SK-N-SH (cell line): ENCODE data around the gene MAP3K7. TPM values are rescaled to one million over a fixed set of nuclear protein-coding genes. Genes with fewer than 3 reads are reported as not detected.

ENCODE experiments used
- CTCF ChIA-PET: fragments of 300-600, 350-600 bp; formaldehyde crosslinking; extraction: SDS; loops from one replicate; lab custom pipeline; 2021; lab: Yijun Ruan, JAX
- POLR2A ChIA-PET: fragments of 350-600 bp; sonication (Branson Sonifier 250); formaldehyde crosslinking; extraction: SDS; loops from one replicate; lab custom pipeline; 2020; ENCODE audit warnings: antibody characterized with exemption, inconsistent platforms; lab: Yijun Ruan, JAX
- DNase-seq: peaks from one replicate; pipeline ENCODE4 v3.0.0; 2012
- H2AFZ ChIP-seq: fragments of 200-600 bp; sonication (generic); 2 replicates; pipeline ENCODE4 v1.8.1; 2016; ENCODE audit warnings: antibody characterized with exemption, mild to moderate bottlenecking, low read depth
- H3F3A ChIP-seq: fragments of 200-600 bp; sonication (generic); replicated peaks from 2 replicates; pipeline ENCODE3; 2016; ENCODE audit warnings: antibody characterized with exemption, mild to moderate bottlenecking; ENCODE audit not compliant: insufficient read depth
- H3K27ac ChIP-seq, 2 experiments: fragments of 200-500 bp in 1 of 2; fragments of 200-600 bp in 1 of 2; sonication (Bioruptor generic) in 1 of 2; sonication (generic), shearing (Covaris generic) in 1 of 2; 2 replicates each; pipeline versions ENCODE4 v1.5.1 to v1.6.1; 2014 to 2016; ENCODE audit warnings: low read depth in 2 of 2, inconsistent platforms in 1 of 2, low read length in 1 of 2, mild to moderate bottlenecking in 1 of 2, mixed read lengths in 1 of 2
- H3K27me3 ChIP-seq: fragments of 200-600 bp; sonication (generic), shearing (Covaris generic); 2 replicates; pipeline ENCODE4 v1.6.1; 2016; ENCODE audit warnings: mixed run types; ENCODE audit not compliant: insufficient read depth
- H3K36me3 ChIP-seq, 2 experiments: fragments of 200-500 bp in 1 of 2; fragments of 200-600 bp in 1 of 2; sonication (Bioruptor generic) in 1 of 2; sonication (generic) in 1 of 2; replicated peaks in 1 of 2; 2 replicates each; pipeline versions ENCODE3 to v1.5.1; 2014 to 2016; ENCODE audit warnings: low read length in 1 of 2, mild to moderate bottlenecking in 1 of 2; ENCODE audit not compliant: insufficient read depth in 2 of 2, control insufficient read depth in 1 of 2
- H3K4me1 ChIP-seq, 2 experiments: fragments of 200-500 bp in 1 of 2; fragments of 200-600 bp in 1 of 2; sonication (Bioruptor generic) in 1 of 2; sonication (generic), shearing (Covaris generic) in 1 of 2; 2 replicates each; pipeline versions ENCODE4 v1.5.1 to v1.6.1; 2014 to 2016; ENCODE audit warnings: low read depth in 1 of 2, low read length in 1 of 2, mixed run types in 1 of 2; ENCODE audit not compliant: insufficient read depth in 2 of 2, control insufficient read depth in 1 of 2
- H3K4me2 ChIP-seq: fragments of 200-600 bp; sonication (generic), shearing (Covaris generic); 2 replicates; pipeline ENCODE4 v1.6.1; 2017; ENCODE audit warnings: mixed run types
- H3K4me3 ChIP-seq, 2 experiments: fragments of 200-500 bp in 1 of 2; fragments of 200-600 bp in 1 of 2; sonication (Bioruptor generic) in 1 of 2; sonication (generic), shearing (Covaris generic) in 1 of 2; 2 replicates each; pipeline versions ENCODE4 v1.5.1 to v1.8.1; 2014 to 2016; ENCODE audit warnings: low read depth in 2 of 2, inconsistent platforms in 1 of 2, low read length in 1 of 2, mild to moderate bottlenecking in 1 of 2, mixed read lengths in 1 of 2, moderate library complexity in 1 of 2
- H3K79me2 ChIP-seq: fragments of 200-600 bp; sonication (generic); 2 replicates; pipeline ENCODE4 v1.8.1; 2017; ENCODE audit warnings: mild to moderate bottlenecking; ENCODE audit not compliant: insufficient read depth
- H3K9ac ChIP-seq: fragments of 200-600 bp; sonication (generic); 2 replicates; pipeline ENCODE4 v1.6.1; 2017; ENCODE audit warnings: mixed run types
- H3K9me2 ChIP-seq: fragments of 200-600 bp; sonication (generic); 2 replicates; pipeline ENCODE4 v1.6.1; 2017; ENCODE audit warnings: mixed run types
- H3K9me3 ChIP-seq: fragments of 200-600 bp; sonication (generic); 2 replicates; pipeline ENCODE4 v1.6.1; 2017; ENCODE audit warnings: mixed run types, mild to moderate bottlenecking, moderate library complexity
- H4K20me1 ChIP-seq: fragments of 200-600 bp; sonication (generic); 2 replicates; pipeline ENCODE4 v1.6.1; 2017; ENCODE audit warnings: mild to moderate bottlenecking, mixed run types; ENCODE audit not compliant: insufficient read depth
- ELF1 ChIP-seq: IDR thresholded peaks from 2 replicates; pipeline ENCODE4 v1.4.0; 2012
- EP300 ChIP-seq, 2 experiments: IDR thresholded peaks; 2 replicates each; pipeline versions ENCODE4 v1.4.0 to v1.6.1; 2012; ENCODE audit warnings: borderline replicate concordance in 1 of 2, low read depth in 1 of 2, low read length in 1 of 2
- EZH2phosphoT487 ChIP-seq: fragments of 200-600 bp; sonication (generic); IDR thresholded peaks from 2 replicates; pipeline ENCODE4 v1.6.1; 2017; ENCODE audit warnings: low read depth, mixed run types, mild to moderate bottlenecking, antibody characterized with exemption, moderate library complexity, borderline replicate concordance
- FOSL2 ChIP-seq: IDR thresholded peaks from 2 replicates; pipeline ENCODE4 v1.4.0; 2012; ENCODE audit warnings: low read depth, mild to moderate bottlenecking, moderate library complexity, borderline replicate concordance
- FOXJ3 ChIP-seq: sonication (generic); formaldehyde crosslinking; IDR thresholded peaks from 2 replicates; pipeline ENCODE4 v1.5.1; 2020; ENCODE audit warnings: mild to moderate bottlenecking, missing genetic modification reagents
- GABPA ChIP-seq: IDR thresholded peaks from 2 replicates; pipeline ENCODE4 v1.4.0; 2012; ENCODE audit warnings: low read depth, mild to moderate bottlenecking
- GATA2 ChIP-seq: sonication (generic); formaldehyde crosslinking; IDR thresholded peaks from 2 replicates; pipeline ENCODE4 v1.5.0; 2020; ENCODE audit warnings: mild to moderate bottlenecking, missing genetic modification reagents
- JUND ChIP-seq: IDR thresholded peaks from 2 replicates; pipeline ENCODE4 v1.4.0; 2012
- MAX ChIP-seq: IDR thresholded peaks from 2 replicates; pipeline ENCODE4 v1.4.0; 2012; ENCODE audit warnings: low read depth
- MEF2A ChIP-seq: IDR thresholded peaks from 2 replicates; pipeline ENCODE4 v1.4.0; 2012; ENCODE audit warnings: low read depth, borderline replicate concordance
- MXI1 ChIP-seq: IDR thresholded peaks from 2 replicates; pipeline ENCODE4 v1.6.1; 2012; ENCODE audit warnings: mild to moderate bottlenecking, low read depth, low read length, improper control_type of control experiment
- NRF1 ChIP-seq: IDR thresholded peaks from 2 replicates; pipeline ENCODE4 v1.6.1; 2012; ENCODE audit warnings: low read depth, mild to moderate bottlenecking, low read length
- RAD21 ChIP-seq: IDR thresholded peaks from 2 replicates; pipeline ENCODE4 v1.6.1; 2012; ENCODE audit warnings: mild to moderate bottlenecking, low read length
- RCOR1 ChIP-seq: fragments of 150-350 bp; IDR thresholded peaks from 2 replicates; pipeline ENCODE4 v1.6.1; 2017; ENCODE audit warnings: antibody characterized with exemption, low read length
- RXRA ChIP-seq: IDR thresholded peaks from 2 replicates; pipeline ENCODE4 v1.4.0; 2012; ENCODE audit warnings: low read depth, mild to moderate bottlenecking, borderline replicate concordance
- SIN3A ChIP-seq: IDR thresholded peaks from 2 replicates; pipeline ENCODE4 v1.6.1; 2012; ENCODE audit warnings: low read depth, mild to moderate bottlenecking, low read length, moderate library complexity, borderline replicate concordance
- TAF1 ChIP-seq: IDR thresholded peaks from 2 replicates; pipeline ENCODE4 v1.6.1; 2012; ENCODE audit warnings: low read depth, mild to moderate bottlenecking, low read length, moderate library complexity, borderline replicate concordance
- TCF12 ChIP-seq: IDR thresholded peaks from 2 replicates; pipeline ENCODE4 v1.4.0; 2012
- TEAD4 ChIP-seq: IDR thresholded peaks from 2 replicates; pipeline ENCODE4 v1.4.0; 2012; ENCODE audit warnings: mild to moderate bottlenecking, borderline replicate concordance; ENCODE audit not compliant: insufficient read depth
- YY1 ChIP-seq: IDR thresholded peaks from 2 replicates; pipeline ENCODE4 v1.4.0; 2012; ENCODE audit warnings: low read depth, mild to moderate bottlenecking
- ZBTB33 ChIP-seq: IDR thresholded peaks from 2 replicates; pipeline ENCODE4 v1.4.0; 2012; ENCODE audit warnings: low read depth, borderline replicate concordance
- WGBS: methylation state at CpG from one replicate; pipeline ENCODE4 v1.1.6; 2017; ENCODE audit warnings: low lambda C conversion rate; 5-methylcytosine and 5-hydroxymethylcytosine counted together
- polyA plus RNA-seq, 3 experiments: library from polyadenylated mRNA; depleted of rRNA; stranded (reverse); fragments of >200 nt; gene quantifications; 2 replicates each; pipeline ENCODE4 v1.2.3, GENCODE V29; 2012
- TF ChIP-seq, protein P1 (sequence below): fragments of 200-600 bp; sonication (generic); IDR thresholded peaks from 2 replicates; pipeline ENCODE4 v1.6.1; 2017; ENCODE audit warnings: antibody characterized with exemption, mild to moderate bottlenecking, moderate library complexity

Gene MAP3K7
- polyA plus RNA-seq, 1 of the 3 experiments (the other 2 are of a cell fraction) = 21.1 TPM

DNA sequence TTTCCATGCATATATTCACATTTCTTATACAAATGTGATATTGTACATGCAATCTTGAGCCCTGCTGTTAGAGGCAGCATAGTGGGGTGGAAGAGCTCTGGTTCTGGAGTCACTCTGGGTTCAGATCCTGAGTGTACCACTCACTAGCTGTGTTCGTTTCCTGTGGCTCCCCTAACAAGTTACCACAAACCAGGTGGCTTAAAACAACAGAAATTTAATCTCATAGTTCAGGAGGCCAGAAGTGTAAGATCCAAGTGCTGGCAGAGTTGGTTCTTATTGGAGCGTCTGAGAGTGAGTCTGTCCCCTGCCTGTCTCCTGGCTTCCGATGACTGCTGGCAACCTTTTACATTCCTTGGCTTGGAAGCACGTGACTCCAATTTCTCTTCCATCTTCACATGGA is 115.6 kb downstream of the MAP3K7 start:
- 68% methylated on average over 4 of the region's 4 CpGs for WGBS
- DNase-seq = no peak
- Histone ChIP-seq H3K79me2 (no peaks in the 10 kb centered on the region), H3K27me3 (no peaks in the 10 kb centered on the region), H3K9me3 (no peaks in the 10 kb centered on the region), H3K9ac (no peak overlapping the region), H2AFZ (no peak overlapping the region), H3F3A (no peaks in the 10 kb centered on the region), H3K27ac (no peak overlapping the region), H3K36me3 (no peaks in the 10 kb centered on the region), H4K20me1 (no peaks in the 10 kb centered on the region), H3K4me3 (no peak overlapping the region), H3K4me2 (no peak overlapping the region), H3K9me2 (no peaks in the 10 kb centered on the region), H3K4me1 (peaks cover 0 to 4% of the 10 kb centered on the region in 2 experiments; a peak in 2 of 4 replicates)
- no peak for TF ChIP-seq FOXJ3 (CRISPR knock-in tag)
- TF ChIP-seq ELF1 = no peak
- TF ChIP-seq, protein P1, sequence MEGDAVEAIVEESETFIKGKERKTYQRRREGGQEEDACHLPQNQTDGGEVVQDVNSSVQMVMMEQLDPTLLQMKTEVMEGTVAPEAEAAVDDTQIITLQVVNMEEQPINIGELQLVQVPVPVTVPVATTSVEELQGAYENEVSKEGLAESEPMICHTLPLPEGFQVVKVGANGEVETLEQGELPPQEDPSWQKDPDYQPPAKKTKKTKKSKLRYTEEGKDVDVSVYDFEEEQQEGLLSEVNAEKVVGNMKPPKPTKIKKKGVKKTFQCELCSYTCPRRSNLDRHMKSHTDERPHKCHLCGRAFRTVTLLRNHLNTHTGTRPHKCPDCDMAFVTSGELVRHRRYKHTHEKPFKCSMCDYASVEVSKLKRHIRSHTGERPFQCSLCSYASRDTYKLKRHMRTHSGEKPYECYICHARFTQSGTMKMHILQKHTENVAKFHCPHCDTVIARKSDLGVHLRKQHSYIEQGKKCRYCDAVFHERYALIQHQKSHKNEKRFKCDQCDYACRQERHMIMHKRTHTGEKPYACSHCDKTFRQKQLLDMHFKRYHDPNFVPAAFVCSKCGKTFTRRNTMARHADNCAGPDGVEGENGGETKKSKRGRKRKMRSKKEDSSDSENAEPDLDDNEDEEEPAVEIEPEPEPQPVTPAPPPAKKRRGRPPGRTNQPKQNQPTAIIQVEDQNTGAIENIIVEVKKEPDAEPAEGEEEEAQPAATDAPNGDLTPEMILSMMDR = no peak
- TF ChIP-seq JUND = no peak
- no peak for TF ChIP-seq RCOR1
- TF ChIP-seq GABPA = no peak
- TF ChIP-seq MEF2A = no peak
- no peak for TF ChIP-seq MAX
- no peak for TF ChIP-seq TAF1
- TF ChIP-seq GATA2 (CRISPR knock-in tag) = no peak
- no peak for TF ChIP-seq RAD21
- no peak for TF ChIP-seq EP300 (IDR thresholded peaks at IDR 0.05; ENCODE audit: borderline replicate concordance in 1 of 2, low read depth in 1 of 2, low read length in 1 of 2)
- no peak for TF ChIP-seq EZH2phosphoT487
- CTCF ChIA-PET = interaction anchor here (0.6 to 2.7 kb wide), 4 partner anchors 10 to 501 kb away, joined by 3 to 10 read pairs (median 4); no protein-coding TSS in a partner anchor
- POLR2A ChIA-PET = interaction anchor here (0.6 kb wide), 1 partner anchor 187 kb away, joined by 5 read pairs; no protein-coding TSS in a partner anchor

- CTCF ChIA-PET = interaction anchor here (0.7 to 2.7 kb wide), 8 partner anchors 9 to 1098 kb away, joined by 3 to 12 read pairs (median 4); no protein-coding TSS in a partner anchor
- H3F3A ChIP-seq = no peaks in the 10 kb centered on the region
- DNase-seq = no peak
- H3K27ac ChIP-seq = no peak overlapping the region
- POLR2A ChIA-PET = no interaction called here
- H3K79me2 ChIP-seq = no peaks in the 10 kb centered on the region
- H3K4me3 ChIP-seq = no peak overlapping the region
- no peaks in the 10 kb centered on the region for H3K36me3 ChIP-seq
- H2AFZ ChIP-seq = no peak overlapping the region
- peaks cover 0 to 4% of the 10 kb centered on the region in 2 experiments; a peak in 2 of 4 replicates for H3K4me1 ChIP-seq
- no peaks in the 10 kb centered on the region for H3K27me3 ChIP-seq
- no peak overlapping the region for H3K4me2 ChIP-seq
- H4K20me1 ChIP-seq = no peaks in the 10 kb centered on the region
- H3K9me3 ChIP-seq = no peaks in the 10 kb centered on the region
- WGBS = 71% methylated on average over 2 of the region's 2 CpGs
- H3K9ac ChIP-seq = no peak overlapping the region
- no peaks in the 10 kb centered on the region for H3K9me2 ChIP-seq
- TF ChIP-seq NRF1 (no peak), TAF1 (no peak), RXRA (no peak), MXI1 (no peak), ELF1 (no peak), FOSL2 (no peak), MAX (no peak), EP300 (IDR thresholded peaks at IDR 0.05; ENCODE audit: borderline replicate concordance in 1 of 2, low read depth in 1 of 2, low read length in 1 of 2) (no peak), TCF12 (no peak), TEAD4 (no peak), JUND (no peak), ZBTB33 (no peak), RAD21 (no peak), YY1 (no peak), SIN3A (no peak)
These were observed 117.0 kb downstream of the MAP3K7 start for GRCh38 chr6:90469906-90470305.
